Naive thymus-derived CD4-positive, alpha-beta T cell (primary cell): ENCODE data around the gene C2orf74. TPM values are rescaled to one million over a fixed set of nuclear protein-coding genes. Genes with fewer than 3 reads are reported as not detected.
"Not testable (repeated sequence)": the region's sequence is repeated elsewhere in the genome, so short reads cannot be mapped to it uniquely, and the experiment has no call there.

Source experiments
- ATAC-seq: fragments of 150-1000 bp; cut with Tn5 transposase; 2 replicates; pipeline ENCODE4 v1.10.0; 2021; ENCODE audit warnings: mild to moderate bottlenecking, moderate library complexity
- CTCF ChIA-PET: fragments of 350-600 bp; sonication (Branson Sonifier 250); formaldehyde crosslinking; loops from one replicate; lab custom pipeline; 2021; ENCODE audit warnings: antibody characterized with exemption; lab: Charles Lee
- POLR2A ChIA-PET: fragments of 350-600 bp; sonication (Branson Sonifier 250); formaldehyde crosslinking; loops from one replicate; lab custom pipeline; 2021; ENCODE audit warnings: antibody characterized with exemption, inconsistent platforms; lab: Charles Lee
- DNase-seq, 9 donors: peaks; one replicate each; pipeline versions ENCODE4 v3.0.0 to v3.0.0-alpha.2; 2020 to 2022; ENCODE audit warnings: mixed read lengths in 1 of 9
- H3K27ac ChIP-seq: one replicate; pipeline ENCODE4 v1.7.0; 2013; ENCODE audit warnings: mild to moderate bottlenecking, low read depth, low read length, moderate library complexity
- H3K27me3 ChIP-seq, 2 donors: one replicate each; pipeline ENCODE4 v1.7.0; 2013; ENCODE audit warnings: low read length in 2 of 2, mild to moderate bottlenecking in 2 of 2, moderate library complexity in 2 of 2; ENCODE audit not compliant: control insufficient read depth in 2 of 2, insufficient read depth in 2 of 2
- H3K36me3 ChIP-seq, 3 experiments: 1 replicate in 2 of 3; 2 replicates in 1 of 3; pipeline ENCODE4 v1.7.0; 2013; ENCODE audit warnings: low read length in 3 of 3, mild to moderate bottlenecking in 3 of 3, moderate library complexity in 1 of 3; ENCODE audit not compliant: insufficient read depth in 3 of 3, control insufficient read depth in 2 of 3
- H3K4me1 ChIP-seq, 2 donors: one replicate each; pipeline ENCODE4 v1.7.0; 2013; ENCODE audit warnings: low read length in 2 of 2, mild to moderate bottlenecking in 2 of 2, moderate library complexity in 1 of 2; ENCODE audit not compliant: control insufficient read depth in 2 of 2, insufficient read depth in 2 of 2
- H3K4me3 ChIP-seq: 2 replicates; pipeline ENCODE4 v1.7.0; 2013; ENCODE audit warnings: mild to moderate bottlenecking, low read length
- H3K9me3 ChIP-seq, 3 experiments: 1 replicate in 2 of 3; 2 replicates in 1 of 3; pipeline ENCODE4 v1.7.0; 2013; ENCODE audit warnings: low read length in 3 of 3; ENCODE audit not compliant: control insufficient read depth in 2 of 3
- H3K27ac Mint-ChIP-seq, 9 donors: one replicate each; pipeline ENCODE4 v1.8.0; 2020 to 2022; ENCODE audit warnings: mixed read lengths in 9 of 9, mild to moderate bottlenecking in 8 of 9, moderate library complexity in 5 of 9, inconsistent platforms in 2 of 9
- H3K27me3 Mint-ChIP-seq, 5 donors: one replicate each; pipeline ENCODE4 v1.8.0; 2021 to 2022; ENCODE audit warnings: mixed read lengths in 5 of 5, mild to moderate bottlenecking in 1 of 5
- H3K36me3 Mint-ChIP-seq, 5 donors: one replicate each; pipeline ENCODE4 v1.8.0; 2020 to 2022; ENCODE audit warnings: mixed read lengths in 5 of 5, mild to moderate bottlenecking in 3 of 5, inconsistent platforms in 1 of 5
- H3K4me1 Mint-ChIP-seq, 7 donors: one replicate each; pipeline ENCODE4 v1.8.0; 2020 to 2022; ENCODE audit warnings: mixed read lengths in 7 of 7, mild to moderate bottlenecking in 3 of 7, inconsistent platforms in 1 of 7
- H3K4me3 Mint-ChIP-seq, 10 donors: one replicate each; pipeline ENCODE4 v1.8.0; 2020 to 2022; ENCODE audit warnings: mild to moderate bottlenecking in 10 of 10, mixed read lengths in 10 of 10, moderate library complexity in 6 of 10, inconsistent platforms in 2 of 10
- H3K9me3 Mint-ChIP-seq, 11 donors: one replicate each; pipeline ENCODE4 v1.8.0; 2020 to 2022; ENCODE audit warnings: mixed read lengths in 11 of 11, mild to moderate bottlenecking in 4 of 11, inconsistent platforms in 1 of 11, moderate library complexity in 1 of 11
- intact Hi-C, 2 donors: fragments of 100-400 bp; cut with micrococcal nuclease; formaldehyde crosslinking; loops; one replicate each; pipeline ENCODE4 v1.15.1; 2023
- polyA plus RNA-seq, 2 donors: library from polyadenylated mRNA; unstranded; fragments of 300-500 nt; fragmentation: Illumina TruSeq; gene quantifications; one replicate each; pipeline ENCODE4 v1.2.3, GENCODE V29; 2021
- total RNA-seq, 6 experiments: library from RNA in 5 of 6; stranded (reverse) in 5 of 6; gene quantifications; 1 replicate in 5 of 6; 2 replicates in 1 of 6; pipeline ENCODE4 v1.2.3 and lab custom pipeline; 2021 to 2026

C2orf74 gene
- total and polyA plus RNA-seq, 7 experiments from 2014 or later: 5.1 to 54.1 (median 22.6) TPM

GRCh38 chr2:61185231-61185728 is 23.3 kb downstream of the C2orf74 start:
- POLR2A ChIA-PET: interaction anchor here (0.8 to 1.5 kb wide), 3 partner anchors 8 to 80 kb away, joined by 3 to 6 read pairs (median 5); no protein-coding TSS in a partner anchor
- no peaks in the 10 kb centered on the region for H3K27me3 Mint-ChIP-seq
- H3K27ac Mint-ChIP-seq: peak overlapping the region in 8 of 9 donors; percentile 6 to 86 (median 18)
- Histone ChIP-seq H3K4me1 (peaks cover 5 to 16% of the 10 kb centered on the region in 2 donors), H3K27ac (no peak overlapping the region), H3K27me3 (no peaks in the 10 kb centered on the region), H3K4me3 (no peak overlapping the region), H3K36me3 (peaks cover 21 to 97% (median 32%) of the 10 kb centered on the region in 3 experiments), H3K9me3 (no peaks in the 10 kb centered on the region)
- DNase-seq (no peak), ATAC-seq (no peak)
- peaks cover 14 to 83% (median 56%) of the 10 kb centered on the region in 5 donors for H3K36me3 Mint-ChIP-seq
- CTCF ChIA-PET: interaction anchor here (0.5 to 0.8 kb wide), 2 partner anchors 68 to 151 kb away, joined by 3 to 4 read pairs; no protein-coding TSS in a partner anchor
- H3K9me3 Mint-ChIP-seq: peaks cover 0 to 1% (median 0%) of the 10 kb centered on the region in 11 donors
- intact Hi-C loops: no loop called here
- H3K4me1 Mint-ChIP-seq: peaks cover 30 to 55% (median 45%) of the 10 kb centered on the region in 7 donors
- H3K4me3 Mint-ChIP-seq: no peak overlapping the region

GRCh38 chr2:61187085-61187484 is 25.1 kb downstream of the C2orf74 start:
- H3K36me3 ChIP-seq: peaks cover 15 to 89% (median 38%) of the 10 kb centered on the region in 3 experiments
- CTCF ChIA-PET: no interaction called here
- ATAC-seq (no peak), DNase-seq (no peak)
- H3K4me1 Mint-ChIP-seq: peaks cover 15 to 41% (median 31%) of the 10 kb centered on the region in 7 donors
- peak overlapping the region in 3 of 9 donors; percentile 5 to 48 (median 7) for H3K27ac Mint-ChIP-seq
- no peaks in the 10 kb centered on the region for H3K27me3 Mint-ChIP-seq
- POLR2A ChIA-PET: no interaction called here
- no peak overlapping the region for H3K27ac ChIP-seq
- no peaks in the 10 kb centered on the region for H3K27me3 ChIP-seq
- H3K9me3 Mint-ChIP-seq: peaks cover 0 to 1% (median 0%) of the 10 kb centered on the region in 11 donors
- H3K9me3 ChIP-seq: no peaks in the 10 kb centered on the region
- H3K4me3 Mint-ChIP-seq: no peak overlapping the region
- H3K4me1 ChIP-seq: peaks cover 0 to 3% of the 10 kb centered on the region in 2 donors
- H3K4me3 ChIP-seq: no peak overlapping the region
- H3K36me3 Mint-ChIP-seq: peaks cover 5 to 77% (median 47%) of the 10 kb centered on the region in 5 donors
- intact Hi-C loops: no loop called here

- CTCF ChIA-PET: no interaction called here
- Mint-ChIP-seq H3K27ac (peak overlapping the region; percentile 38 to 85 (median 72)), H3K4me1 (peaks cover 4 to 27% (median 15%) of the 10 kb centered on the region in 7 donors), H3K27me3 (no peaks in the 10 kb centered on the region), H3K4me3 (peak overlapping the region in 1 of 10 donors; percentile 3), H3K36me3 (peaks cover 0 to 27% (median 4%) of the 10 kb centered on the region in 5 donors), H3K9me3 (peaks cover 0 to 1% (median 0%) of the 10 kb centered on the region in 11 donors)
- peak; percentile 77 for ATAC-seq
- no peaks in the 10 kb centered on the region for H3K9me3 ChIP-seq
- H3K27ac ChIP-seq: no peak overlapping the region
- peaks cover 0 to 33% (median 14%) of the 10 kb centered on the region in 3 experiments for H3K36me3 ChIP-seq
- H3K27me3 ChIP-seq: no peaks in the 10 kb centered on the region
- no peak overlapping the region for H3K4me3 ChIP-seq
- DNase-seq: no peak
- peaks cover 0 to 6% of the 10 kb centered on the region in 2 donors for H3K4me1 ChIP-seq
- POLR2A ChIA-PET: interaction anchor here (1.0 to 2.3 kb wide), 4 partner anchors 10 to 49 kb away, joined by 3 to 12 read pairs (median 3); no protein-coding TSS in a partner anchor
- intact Hi-C loops: no loop called here
These were observed 31.9 kb downstream of the C2orf74 start for GRCh38 chr2:61193670-61194561.

GRCh38 chr2:61194646-61195045 is 32.7 kb downstream of the C2orf74 start:
- H3K27ac ChIP-seq, H3K4me1 ChIP-seq, ATAC-seq, H3K4me3 ChIP-seq, H3K27me3 Mint-ChIP-seq, intact Hi-C loops, H3K9me3 ChIP-seq, H3K9me3 Mint-ChIP-seq, H3K27me3 ChIP-seq, CTCF ChIA-PET, DNase-seq: not testable (repeated sequence)
- peaks cover 0 to 26% (median 12%) of the 10 kb centered on the region in 3 experiments for H3K36me3 ChIP-seq
- Mint-ChIP-seq H3K4me1 (peaks cover 4 to 27% (median 15%) of the 10 kb centered on the region in 7 donors), H3K36me3 (peaks cover 0 to 28% (median 8%) of the 10 kb centered on the region in 5 donors), H3K4me3 (peak overlapping the region in 1 of 10 donors; percentile 23), H3K27ac (peak overlapping the region in 4 of 9 donors; percentile 46 to 72 (median 52))
- POLR2A ChIA-PET: interaction anchor here (1.6 to 2.3 kb wide), 2 partner anchors 10 to 17 kb away, joined by 3 to 12 read pairs; no protein-coding TSS in a partner anchor

GRCh38 chr2:61196671-61197070 is 34.7 kb downstream of the C2orf74 start:
- ChIA-PET POLR2A (interaction anchor here (1.6 to 1.8 kb wide), 2 partner anchors 11 to 19 kb away, joined by 5 to 7 read pairs; no protein-coding TSS in a partner anchor), CTCF (no interaction called here)
- no peaks in the 10 kb centered on the region for H3K27me3 ChIP-seq
- Mint-ChIP-seq H3K4me1 (peaks cover 4 to 22% (median 13%) of the 10 kb centered on the region in 7 donors), H3K27ac (peak overlapping the region in 2 of 9 donors; percentile 8 to 42), H3K27me3 (no peaks in the 10 kb centered on the region), H3K9me3 (no peaks in the 10 kb centered on the region), H3K36me3 (peaks cover 0 to 24% (median 16%) of the 10 kb centered on the region in 5 donors), H3K4me3 (no peak overlapping the region)
- peaks cover 0 to 6% of the 10 kb centered on the region in 2 donors for H3K4me1 ChIP-seq
- H3K4me3 ChIP-seq: no peak overlapping the region
- no peak overlapping the region for H3K27ac ChIP-seq
- DNase-seq (no peak), ATAC-seq (no peak)
- intact Hi-C loops: no loop called here
- no peaks in the 10 kb centered on the region for H3K9me3 ChIP-seq
- peaks cover 0 to 17% (median 3%) of the 10 kb centered on the region in 3 experiments for H3K36me3 ChIP-seq

GRCh38 chr2:61205132-61205531 is 43.1 kb downstream of the C2orf74 start:
- peaks cover 16 to 72% (median 35%) of the 10 kb centered on the region in 5 donors for H3K36me3 Mint-ChIP-seq
- no peaks in the 10 kb centered on the region for H3K4me1 Mint-ChIP-seq
- H3K4me3 ChIP-seq: no peak overlapping the region
- no peaks in the 10 kb centered on the region for H3K9me3 ChIP-seq
- ChIA-PET POLR2A (interaction anchor here (1.2 to 1.6 kb wide), 2 partner anchors 10 to 11 kb away, joined by 3 read pairs; no protein-coding TSS in a partner anchor), CTCF (no interaction called here)
- H3K36me3 ChIP-seq: peaks cover 10 to 62% (median 21%) of the 10 kb centered on the region in 3 experiments
- H3K9me3 Mint-ChIP-seq: no peaks in the 10 kb centered on the region
- DNase-seq (no peak), ATAC-seq (no peak)
- H3K4me3 Mint-ChIP-seq: no peak overlapping the region
- intact Hi-C loops: no loop called here
- no peaks in the 10 kb centered on the region for H3K27me3 ChIP-seq
- no peaks in the 10 kb centered on the region for H3K4me1 ChIP-seq
- no peaks in the 10 kb centered on the region for H3K27me3 Mint-ChIP-seq
- H3K27ac Mint-ChIP-seq: peak overlapping the region in 2 of 9 donors; percentile 28 to 47
- no peak overlapping the region for H3K27ac ChIP-seq
